GM20431 (cell line): ENCODE data around the gene EHMT2.
"Not testable (repeated sequence)": the region's sequence is repeated elsewhere in the genome, so short reads cannot be mapped to it uniquely, and the experiment has no call there.

Experiments
- in situ Hi-C: fragments of 300-500 bp; cut with MseI, MboI; formaldehyde crosslinking; loops from one replicate; pipeline ENCODE4 v1.15.0; 2020; ENCODE audit warnings: low sequenced_read_pairs; ENCODE audit not compliant: unreplicated experiment

The EHMT2 gene

GRCh38 chr6:31874836-31875572, 22.5 kb downstream of the EHMT2 start:
- in situ Hi-C loops, result no loop called here

GRCh38 chr6:31874084-31874670, 23.3 kb downstream of the EHMT2 start:
- in situ Hi-C loops, result no loop called here

- in situ Hi-C loops, result no loop called here
Measured at GRCh38 chr6:31871046-31871659, 26.3 kb downstream of the EHMT2 start.

- in situ Hi-C loops, result no loop called here
Measured at GRCh38 chr6:31870385-31870921, 27.0 kb downstream of the EHMT2 start.

- in situ Hi-C loops, result no loop called here
Measured at GRCh38 chr6:31869343-31869742, 28.2 kb downstream of the EHMT2 start.

- in situ Hi-C loops, result not testable (repeated sequence)
Measured at GRCh38 chr6:31868658-31868971, 28.9 kb downstream of the EHMT2 start.

GRCh38 chr6:31865205-31866118, 32.0 kb downstream of the EHMT2 start:
- in situ Hi-C loops, result no loop called here

- in situ Hi-C loops, result no loop called here
Measured at GRCh38 chr6:31864818-31865204, 32.7 kb downstream of the EHMT2 start.

- in situ Hi-C loops, result not testable (repeated sequence)
Measured at GRCh38 chr6:31864123-31864562, 33.4 kb downstream of the EHMT2 start.

GRCh38 chr6:31862344-31863235, 34.9 kb downstream of the EHMT2 start, which contains the start of gene NEU1:
Gene NEU1, minus strand, starts transcription at chr6:31862821. Its CDS starts 45 bp downstream, at chr6:31862776.
- in situ Hi-C loops, result no loop called here

- in situ Hi-C loops, result no loop called here
Measured at GRCh38 chr6:31861919-31862343, 35.6 kb downstream of the EHMT2 start.

GRCh38 chr6:31861150-31861549, 36.3 kb downstream of the EHMT2 start:
- in situ Hi-C loops, result no loop called here

GRCh38 chr6:31860349-31860748, 37.1 kb downstream of the EHMT2 start:
- in situ Hi-C loops, result no loop called here

GRCh38 chr6:31859923-31860322, 37.6 kb downstream of the EHMT2 start:
- in situ Hi-C loops, result no loop called here

- in situ Hi-C loops, result no loop called here
Measured at GRCh38 chr6:31858707-31859106, 38.8 kb downstream of the EHMT2 start.

- in situ Hi-C loops, result not testable (repeated sequence)
Measured at GRCh38 chr6:31857774-31858173, 39.7 kb downstream of the EHMT2 start.

GRCh38 chr6:31851980-31852718, 45.3 kb downstream of the EHMT2 start:
- in situ Hi-C loops, result not testable (repeated sequence)

- in situ Hi-C loops, result no loop called here
Measured at GRCh38 chr6:31851485-31851832, 46.0 kb downstream of the EHMT2 start.
